GM19438 (cell line): Measurements from ENCODE around the gene NFIC.
"Not testable (repeated sequence)": the region's sequence is repeated elsewhere in the genome, so short reads cannot be mapped to it uniquely, and the experiment has no call there.

Experiments
- ATAC-seq: cut with Tn5 transposase; IDR thresholded peaks from one replicate; pipeline ENCODE4 v1.9.1; 2021; ENCODE audit warnings: low read depth; ENCODE audit not compliant: unreplicated experiment

The NFIC gene

GRCh38 chr19:3365836-3366752, at the start of gene NFIC:
Gene NFIC, plus strand, starts transcription at chr19:3366583. Its CDS starts 54 bp downstream, at chr19:3366637.
- no peak for ATAC-seq

- no peak for ATAC-seq
Observed at GRCh38 chr19:3316659-3317207, 49.6 kb upstream of the NFIC start.

- no peak for ATAC-seq
Observed at GRCh38 chr19:3319643-3320353, 46.6 kb upstream of the NFIC start.

GRCh38 chr19:3320354-3320670, 46.1 kb upstream of the NFIC start:
- ATAC-seq = no peak

GRCh38 chr19:3320853-3321252, 45.5 kb upstream of the NFIC start:
- no peak for ATAC-seq

- ATAC-seq = no peak
Observed at GRCh38 chr19:3321696-3322095, 44.7 kb upstream of the NFIC start.

GRCh38 chr19:3322199-3322978, 44.0 kb upstream of the NFIC start:
- no peak for ATAC-seq

GRCh38 chr19:3323026-3323425, 43.4 kb upstream of the NFIC start:
- no peak for ATAC-seq

GRCh38 chr19:3323658-3324057, 42.7 kb upstream of the NFIC start:
- no peak for ATAC-seq

- no peak for ATAC-seq
Observed at GRCh38 chr19:3324405-3324856, 42.0 kb upstream of the NFIC start.

GRCh38 chr19:3325451-3325850, 40.9 kb upstream of the NFIC start:
- ATAC-seq = no peak

GRCh38 chr19:3328743-3329142, 37.6 kb upstream of the NFIC start:
- no peak for ATAC-seq

GRCh38 chr19:3330047-3330446, 36.3 kb upstream of the NFIC start:
- ATAC-seq = no peak

GRCh38 chr19:3332232-3332631, 34.2 kb upstream of the NFIC start:
- not testable (repeated sequence) for ATAC-seq

GRCh38 chr19:3333020-3333583, 33.3 kb upstream of the NFIC start:
- no peak for ATAC-seq

- no peak for ATAC-seq
Observed at GRCh38 chr19:3333662-3334061, 32.7 kb upstream of the NFIC start.

GRCh38 chr19:3334749-3335430, 31.5 kb upstream of the NFIC start:
- not testable (repeated sequence) for ATAC-seq

- no peak for ATAC-seq
Observed at GRCh38 chr19:3335431-3336350, 30.7 kb upstream of the NFIC start.

- no peak for ATAC-seq
Observed at GRCh38 chr19:3336351-3336679, 30.1 kb upstream of the NFIC start.
